Activated CD4-positive, alpha-beta T cell treated with anti-CD3 and anti-CD28 coated beads for 48 hours (primary cell): Measurements from ENCODE around the gene PSMB5.
"Not testable (repeated sequence)": the region's sequence is repeated elsewhere in the genome, so short reads cannot be mapped to it uniquely, and the experiment has no call there.

Experiments used
- DNase-seq: peaks from one replicate; pipeline ENCODE4 v3.0.0-alpha.2; 2020

The PSMB5 gene

GRCh38 chr14:23043145-23043544 lies 8.4 kb upstream of the PSMB5 start:
- no peak for DNase-seq

- no peak for DNase-seq
Measured at GRCh38 chr14:23042162-23042965, 7.7 kb upstream of the PSMB5 start, which contains the start of gene PSMB11. Gene PSMB11 (plus strand): TSS chr14:23042212. CDS start chr14:23042226, 14 bp downstream.

- no peak for DNase-seq
Measured at GRCh38 chr14:23041729-23042128, 7.0 kb upstream of the PSMB5 start.

- no peak for DNase-seq
Measured at GRCh38 chr14:23040100-23040499, 5.4 kb upstream of the PSMB5 start.

- DNase-seq = no peak
Measured at GRCh38 chr14:23035303-23036144, 824 bp upstream of the PSMB5 start.

- no peak for DNase-seq
Measured at GRCh38 chr14:23033801-23034497, 751 bp downstream of the PSMB5 start.

GRCh38 chr14:23033251-23033727 lies 1.4 kb downstream of the PSMB5 start:
- DNase-seq = no peak

GRCh38 chr14:23030936-23031335 lies 3.8 kb downstream of the PSMB5 start:
- DNase-seq = no peak

GRCh38 chr14:23028799-23029198 lies 5.9 kb downstream of the PSMB5 start:
- DNase-seq = no peak

- peak; percentile 43 for DNase-seq
Measured at GRCh38 chr14:23025151-23025814, 9.4 kb downstream of the PSMB5 start.

GRCh38 chr14:23024612-23025075 lies 10.1 kb downstream of the PSMB5 start:
- no peak for DNase-seq

GRCh38 chr14:23023795-23024152 lies 10.9 kb downstream of the PSMB5 start:
- DNase-seq = no peak

GRCh38 chr14:23023022-23023794 lies 11.5 kb downstream of the PSMB5 start:
- no peak for DNase-seq

- DNase-seq = no peak
Measured at GRCh38 chr14:23021889-23022442, 12.7 kb downstream of the PSMB5 start.

GRCh38 chr14:23021434-23021833 lies 13.3 kb downstream of the PSMB5 start:
- DNase-seq = no peak

- no peak for DNase-seq
Measured at GRCh38 chr14:23020143-23021128, 14.3 kb downstream of the PSMB5 start.

- DNase-seq = no peak
Measured at GRCh38 chr14:23018107-23018506, 16.6 kb downstream of the PSMB5 start.

GRCh38 chr14:23017091-23017490 lies 17.6 kb downstream of the PSMB5 start:
- DNase-seq = no peak

GRCh38 chr14:23015618-23016017 lies 19.1 kb downstream of the PSMB5 start:
- DNase-seq = no peak

GRCh38 chr14:23013749-23014054 lies 21.0 kb downstream of the PSMB5 start:
- DNase-seq = not testable (repeated sequence)
